Inferior parietal cortex (tissue), 1 donor: ENCODE results near the gene DNMT3L.
"Not testable (repeated sequence)": the region's sequence is repeated elsewhere in the genome, so short reads cannot be mapped to it uniquely, and the experiment has no call there.

Experiments
- DNase-seq: peaks from one replicate; pipeline ENCODE4 v3.0.0-alpha.2; 2016; ENCODE audit errors: extremely low spot score

DNMT3L gene

GRCh38 chr21:44261675-44262295 lies at the start of gene DNMT3L:
Gene DNMT3L, minus strand, starts transcription at chr21:44261897. Its CDS starts 638 bp downstream, at chr21:44261259.
- no peak for DNase-seq

GRCh38 chr21:44310628-44311507 lies 49.2 kb upstream of the DNMT3L start:
- DNase-seq = no peak

- no peak for DNase-seq
Measured at GRCh38 chr21:44306936-44307704, 45.4 kb upstream of the DNMT3L start.

- no peak for DNase-seq
Measured at GRCh38 chr21:44305691-44306090, 44.0 kb upstream of the DNMT3L start.

- DNase-seq = peak; percentile 49
Measured at GRCh38 chr21:44304877-44305293, 43.2 kb upstream of the DNMT3L start.

GRCh38 chr21:44304011-44304616 lies 42.4 kb upstream of the DNMT3L start:
- peak; percentile 39 for DNase-seq

- no peak for DNase-seq
Measured at GRCh38 chr21:44303490-44303981, 41.8 kb upstream of the DNMT3L start.

- DNase-seq = not testable (repeated sequence)
Measured at GRCh38 chr21:44302573-44303401, 41.1 kb upstream of the DNMT3L start.

GRCh38 chr21:44301961-44302406 lies 40.3 kb upstream of the DNMT3L start:
- no peak for DNase-seq

- no peak for DNase-seq
Measured at GRCh38 chr21:44301141-44301540, 39.4 kb upstream of the DNMT3L start.

- no peak for DNase-seq
Measured at GRCh38 chr21:44300262-44300959, 38.7 kb upstream of the DNMT3L start.

GRCh38 chr21:44299458-44300261 lies 38.0 kb upstream of the DNMT3L start, which contains the start of gene PFKL:
Gene PFKL, plus strand, starts transcription at chr21:44300053. Its CDS starts 53 bp downstream, at chr21:44300106.
- peak; percentile 38 for DNase-seq

GRCh38 chr21:44299085-44299457 lies 37.4 kb upstream of the DNMT3L start:
- no peak for DNase-seq

- no peak for DNase-seq
Measured at GRCh38 chr21:44298301-44298700, 36.6 kb upstream of the DNMT3L start.

GRCh38 chr21:44297525-44298290 lies 36.0 kb upstream of the DNMT3L start:
- peak; percentile 85 for DNase-seq

- DNase-seq = no peak
Measured at GRCh38 chr21:44296916-44297315, 35.2 kb upstream of the DNMT3L start.

GRCh38 chr21:44296103-44296519 lies 34.4 kb upstream of the DNMT3L start:
- no peak for DNase-seq

GRCh38 chr21:44295646-44296045 lies 33.9 kb upstream of the DNMT3L start:
- DNase-seq = no peak
